Omental fat pad (tissue), 4 donors: ENCODE measurements around the gene MTHFSD. TPM values are rescaled to one million over a fixed set of nuclear protein-coding genes. Genes with fewer than 3 reads are reported as not detected.

Experiments
- ATAC-seq: fragments of 150-250 bp; one replicate; pipeline ENCODE4 v1.9.1; 2016; ENCODE audit warnings: mild to moderate bottlenecking, moderate library complexity; ENCODE audit not compliant: low FRiP score
- DNase-seq: peaks from one replicate; pipeline ENCODE4 v3.0.0-alpha.2; 2019; ENCODE audit warnings: low spot score
- total RNA-seq, 4 donors: library from RNA; depleted of rRNA; stranded (reverse); fragments of >200 nt; gene quantifications; one replicate each; pipeline ENCODE4 v1.1.0, GENCODE V29; 2016
- TF ChIP-seq, protein P1 (sequence below), 3 donors: fragments of 450-650 bp; IDR thresholded peaks; one replicate each; pipeline ENCODE4 v1.5.1; 2016 to 2017; ENCODE audit warnings: antibody characterized with exemption in 3 of 3, mild to moderate bottlenecking in 3 of 3, moderate library complexity in 2 of 3

The MTHFSD gene
- total RNA-seq, 4 donors from 2014 or later, result 6.4 to 20.2 (median 9.1) TPM

DNA sequence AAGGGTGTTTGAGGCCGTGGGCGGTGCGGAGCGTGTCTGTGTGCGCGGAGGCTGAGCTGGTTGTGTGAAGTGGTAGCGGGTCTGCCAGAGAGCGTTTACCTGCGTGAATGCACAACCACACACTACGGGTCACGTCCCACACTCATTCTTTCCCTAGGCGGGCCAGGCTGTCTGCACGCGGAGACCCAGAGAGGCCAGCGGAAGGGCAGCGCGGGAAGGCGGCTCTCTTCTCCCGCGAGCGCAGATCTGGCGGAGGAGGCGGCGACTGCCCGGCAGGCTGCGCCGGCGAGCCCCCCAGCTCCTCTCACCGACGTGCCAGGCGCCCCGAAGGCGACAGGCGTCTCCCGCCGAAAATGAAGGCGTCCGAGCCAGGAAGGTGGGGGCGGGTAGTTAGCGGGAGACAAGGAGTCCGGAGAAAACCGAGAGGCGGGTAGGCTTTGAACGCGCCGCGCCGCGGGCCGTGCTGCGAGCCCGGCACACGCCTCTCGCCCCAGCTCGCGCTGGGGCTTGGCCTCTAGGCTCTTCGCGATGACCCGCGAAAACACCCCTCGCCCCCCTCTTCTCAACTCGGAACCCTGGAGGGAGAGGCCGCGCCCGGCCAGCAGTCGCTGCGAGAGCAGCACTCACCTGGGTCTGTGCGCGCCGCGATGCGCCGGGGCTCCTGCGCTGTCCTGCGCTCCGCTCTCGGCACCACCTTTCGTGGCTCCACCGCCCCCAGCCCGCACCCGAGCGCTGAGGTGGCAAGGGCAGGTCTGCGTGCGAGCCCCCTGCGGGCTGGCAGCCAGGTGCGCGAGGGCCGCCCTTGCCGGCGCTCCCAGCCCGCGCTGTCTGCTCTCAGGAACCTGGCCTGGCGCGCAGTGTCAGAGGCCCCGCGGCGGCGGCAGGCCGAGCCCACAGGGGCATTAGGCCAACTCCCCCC, 46.7 kb downstream of the MTHFSD start:
- no peak for ATAC-seq
- DNase-seq, result no peak
- TF ChIP-seq, protein P1, sequence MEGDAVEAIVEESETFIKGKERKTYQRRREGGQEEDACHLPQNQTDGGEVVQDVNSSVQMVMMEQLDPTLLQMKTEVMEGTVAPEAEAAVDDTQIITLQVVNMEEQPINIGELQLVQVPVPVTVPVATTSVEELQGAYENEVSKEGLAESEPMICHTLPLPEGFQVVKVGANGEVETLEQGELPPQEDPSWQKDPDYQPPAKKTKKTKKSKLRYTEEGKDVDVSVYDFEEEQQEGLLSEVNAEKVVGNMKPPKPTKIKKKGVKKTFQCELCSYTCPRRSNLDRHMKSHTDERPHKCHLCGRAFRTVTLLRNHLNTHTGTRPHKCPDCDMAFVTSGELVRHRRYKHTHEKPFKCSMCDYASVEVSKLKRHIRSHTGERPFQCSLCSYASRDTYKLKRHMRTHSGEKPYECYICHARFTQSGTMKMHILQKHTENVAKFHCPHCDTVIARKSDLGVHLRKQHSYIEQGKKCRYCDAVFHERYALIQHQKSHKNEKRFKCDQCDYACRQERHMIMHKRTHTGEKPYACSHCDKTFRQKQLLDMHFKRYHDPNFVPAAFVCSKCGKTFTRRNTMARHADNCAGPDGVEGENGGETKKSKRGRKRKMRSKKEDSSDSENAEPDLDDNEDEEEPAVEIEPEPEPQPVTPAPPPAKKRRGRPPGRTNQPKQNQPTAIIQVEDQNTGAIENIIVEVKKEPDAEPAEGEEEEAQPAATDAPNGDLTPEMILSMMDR (IDR thresholded peaks at IDR 0.05), result no peak

DNA sequence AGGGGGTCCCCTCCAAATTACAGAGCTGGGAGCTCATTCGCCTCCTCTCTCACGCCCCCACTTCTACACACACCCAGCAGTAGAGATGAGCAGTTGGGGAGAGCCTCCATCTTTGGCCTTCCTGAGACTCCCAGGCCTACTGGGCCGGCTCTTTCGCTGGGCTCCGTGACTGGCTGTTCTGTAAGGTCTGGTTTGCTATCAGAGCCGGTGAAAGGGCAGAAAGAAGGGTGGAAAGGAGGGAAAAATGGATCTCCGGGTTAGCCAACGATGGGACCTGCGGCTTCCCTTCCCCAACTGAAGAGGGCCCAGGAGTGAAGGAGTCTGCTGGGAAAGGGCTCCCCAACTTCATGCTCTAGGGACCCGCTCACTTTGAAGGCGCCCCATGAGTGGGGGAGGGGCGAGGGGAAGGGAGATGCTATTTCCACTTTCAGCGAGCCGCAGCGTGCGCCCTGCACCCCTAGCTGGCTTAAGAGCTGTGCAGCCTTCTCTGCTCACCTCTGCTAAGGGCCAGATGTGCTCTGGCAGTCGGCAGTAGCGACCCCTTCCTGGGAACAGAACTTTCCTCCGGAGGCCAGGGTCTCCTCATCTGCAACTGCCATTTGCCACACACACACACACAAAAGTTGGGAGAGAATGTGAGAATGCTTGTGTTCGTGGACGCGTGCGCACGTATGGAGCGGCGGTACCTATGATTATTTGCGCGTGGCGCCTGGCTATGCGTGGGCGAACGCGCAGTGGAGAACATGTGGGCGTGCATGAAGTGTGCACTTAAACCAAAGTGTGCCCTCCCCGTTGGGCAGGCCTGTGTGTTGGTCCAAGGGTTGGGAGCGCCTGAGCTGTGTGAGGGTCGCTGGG, 47.6 kb downstream of the MTHFSD start:
- no peak for ATAC-seq
- TF ChIP-seq, protein P1 (IDR thresholded peaks at IDR 0.05), result no peak
- no peak for DNase-seq

DNA sequence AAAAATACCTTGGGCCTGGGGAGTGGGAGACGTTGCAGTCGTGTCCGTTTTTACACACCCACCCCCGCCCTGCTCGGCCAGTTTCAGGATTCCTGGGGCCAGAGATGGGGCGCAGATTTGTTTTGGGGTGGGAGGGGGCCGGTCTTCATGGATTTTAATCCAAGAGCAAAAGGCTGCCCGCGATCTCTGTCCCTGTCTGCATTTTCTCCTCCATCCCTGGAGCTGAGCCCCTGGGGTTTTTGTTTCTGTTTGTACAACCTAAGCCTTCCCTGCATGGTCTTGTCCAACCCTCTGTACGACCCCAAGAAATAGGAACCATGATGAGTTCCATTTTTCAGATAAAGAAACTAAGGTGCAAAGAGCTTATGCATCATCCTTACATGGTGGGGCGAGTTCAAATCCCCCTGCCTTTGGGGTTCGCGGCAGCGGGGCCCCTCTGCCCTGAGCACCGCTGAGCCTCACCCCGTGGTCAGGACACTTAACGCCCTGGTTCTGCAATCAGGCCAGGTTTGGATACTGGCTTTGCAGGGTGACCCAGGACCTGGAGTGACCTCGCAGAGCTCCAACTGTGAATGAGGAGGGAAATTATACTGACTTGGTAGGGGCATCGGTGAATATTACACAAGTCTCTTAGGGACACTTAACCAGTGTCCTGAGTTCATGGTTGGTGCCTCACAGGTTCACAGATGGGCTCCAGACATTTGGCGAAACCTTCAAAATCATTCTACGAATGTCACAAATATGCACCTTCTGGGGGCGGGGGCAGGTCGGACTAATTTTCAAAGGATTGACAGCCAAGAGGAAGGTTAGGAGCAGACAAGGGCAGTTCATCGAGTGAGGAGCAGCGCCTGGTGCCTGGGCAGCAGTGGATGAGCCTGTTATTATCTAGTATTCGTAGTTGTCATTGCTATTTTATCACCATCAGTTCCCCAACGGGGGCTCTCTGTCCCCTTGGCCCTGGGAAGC, 48.9 kb downstream of the MTHFSD start:
- TF ChIP-seq, protein P1 (IDR thresholded peaks at IDR 0.05), result no peak
- no peak for ATAC-seq
- no peak for DNase-seq

DNA sequence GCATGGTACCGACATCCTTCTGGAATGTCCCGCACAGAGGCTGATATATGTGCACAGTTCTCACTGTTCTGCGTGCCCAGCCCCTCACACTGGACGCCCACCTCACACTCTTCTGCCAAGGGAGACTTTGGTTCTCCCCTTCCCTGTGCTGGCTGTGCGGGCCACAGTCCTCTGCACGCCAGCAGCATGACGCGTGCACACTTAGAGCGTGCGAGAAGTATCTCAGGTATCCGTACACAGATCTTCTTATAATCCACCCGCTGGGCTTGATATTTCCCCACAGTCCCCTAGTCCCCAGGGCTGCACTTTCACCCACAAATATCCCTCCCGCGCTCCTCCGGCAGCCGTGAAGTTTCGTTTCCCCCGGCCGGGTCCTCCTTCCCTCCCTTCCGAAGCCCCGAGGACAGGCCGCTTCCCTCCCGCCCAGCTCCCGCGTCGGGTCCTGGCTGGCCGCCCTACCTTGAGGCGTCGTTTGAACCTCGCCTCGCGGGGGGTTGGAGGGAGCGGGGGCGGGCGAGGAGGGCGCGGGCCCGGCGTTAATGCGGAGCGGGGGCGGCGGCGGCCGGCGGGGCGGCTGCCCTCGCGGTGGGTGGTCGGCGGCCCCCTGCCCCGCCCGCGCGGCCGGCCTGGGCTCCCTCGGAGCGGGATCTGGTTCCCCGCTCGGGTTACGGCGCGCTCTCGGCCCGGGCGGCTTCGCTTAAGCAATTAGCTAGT, 49.7 kb downstream of the MTHFSD start:
- DNase-seq (no peak), ATAC-seq (no peak)
- TF ChIP-seq, protein P1 (IDR thresholded peaks at IDR 0.05), result no peak

DNA sequence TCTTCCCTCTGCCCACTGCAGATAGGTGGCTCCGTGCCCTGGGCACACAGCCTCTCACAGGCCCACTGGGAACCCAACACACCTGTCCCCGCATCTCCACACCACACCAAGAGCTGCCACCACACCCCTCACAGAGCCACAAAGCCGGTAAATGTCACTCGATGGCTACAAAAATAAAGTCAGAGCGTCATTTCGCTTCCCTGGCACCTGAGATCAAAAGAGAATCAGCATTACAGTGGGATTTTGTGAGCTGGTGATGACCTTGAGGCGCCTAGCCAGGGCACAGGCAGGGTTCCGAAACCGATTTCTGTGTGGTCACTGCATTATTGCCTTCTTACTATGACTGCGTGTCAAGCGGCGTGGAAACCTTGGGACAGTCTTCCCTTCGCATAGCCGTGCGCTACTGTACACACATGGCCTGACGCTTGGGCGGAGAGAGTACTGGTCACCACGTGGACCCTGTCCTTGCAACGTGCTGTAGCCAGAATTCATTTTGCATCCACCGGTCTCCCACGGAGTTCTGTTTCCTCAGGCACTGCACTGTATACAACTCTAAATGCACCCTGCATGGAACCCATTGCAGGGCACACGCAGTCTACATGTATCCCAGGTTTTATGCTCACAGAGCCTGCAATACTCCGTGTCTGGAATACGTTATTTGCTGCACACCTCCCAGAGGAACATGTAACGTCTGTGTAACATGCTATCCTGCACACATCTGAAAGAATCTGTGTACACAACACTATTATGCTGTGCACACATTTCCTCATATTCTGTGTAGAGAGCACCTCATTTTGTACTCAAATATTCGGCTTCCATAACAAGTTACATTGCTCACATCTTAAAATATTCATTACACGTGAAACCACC, 50.5 kb downstream of the MTHFSD start:
- TF ChIP-seq, protein P1 (IDR thresholded peaks at IDR 0.05), result no peak
- no peak for DNase-seq
- ATAC-seq, result no peak
